Dendritic cell treated with granulocyte-macrophage colony-stimulating factor and Interleukin-4, amounts not matched to agents 40 ng/mL and 50 ng/mL, for 4 days (primary cell): ENCODE measurements around the gene CBX1.
A peak's percentile ranks its signal among the peaks of the same experiment; 100 is the strongest.
"Not testable (repeated sequence)": the region's sequence is repeated elsewhere in the genome, so short reads cannot be mapped to it uniquely, and the experiment has no call there.

Experiments used
- H3K27ac Mint-ChIP-seq: one replicate; pipeline ENCODE4 v1.8.0; 2022; ENCODE audit warnings: mild to moderate bottlenecking, mixed read lengths
- H3K27me3 Mint-ChIP-seq: one replicate; pipeline ENCODE4 v1.8.0; 2022; ENCODE audit warnings: mild to moderate bottlenecking, mixed read lengths
- H3K36me3 Mint-ChIP-seq: one replicate; pipeline ENCODE4 v1.8.0; 2022; ENCODE audit warnings: low read depth, mixed read lengths
- H3K4me1 Mint-ChIP-seq: one replicate; pipeline ENCODE4 v1.8.0; 2022; ENCODE audit warnings: low read depth, mixed read lengths
- H3K4me3 Mint-ChIP-seq: one replicate; pipeline ENCODE4 v1.8.0; 2022; ENCODE audit warnings: mild to moderate bottlenecking, moderate library complexity, mixed read lengths
- H3K9me3 Mint-ChIP-seq: one replicate; pipeline ENCODE4 v1.8.0; 2022; ENCODE audit warnings: mixed read lengths
- intact Hi-C: fragments of 100-400 bp; cut with micrococcal nuclease; formaldehyde crosslinking; loops from one replicate; pipeline ENCODE4 v1.15.0; 2022

CBX1 gene

GRCh38 chr17:48074322-48075081, 26.8 kb downstream of the CBX1 start:
- Mint-ChIP-seq H3K4me1 (no peaks in the 10 kb centered on the region), H3K27me3 (no peaks in the 10 kb centered on the region), H3K9me3 (no peaks in the 10 kb centered on the region), H3K27ac (no peak overlapping the region), H3K36me3 (peaks cover 74% of the 10 kb centered on the region), H3K4me3 (no peak overlapping the region)
- intact Hi-C loops = loop anchor here (1.0 kb wide), 1 partner anchor 48 kb away; no protein-coding TSS in a partner anchor

GRCh38 chr17:48073566-48074094, 27.6 kb downstream of the CBX1 start:
- peaks cover 82% of the 10 kb centered on the region for H3K36me3 Mint-ChIP-seq
- H3K9me3 Mint-ChIP-seq = not testable (repeated sequence)

GRCh38 chr17:48072811-48073210, 28.5 kb downstream of the CBX1 start:
- intact Hi-C loops = not testable (repeated sequence)

More at GRCh38 chr17:48073566-48074094, 27.6 kb downstream of the CBX1 start:
- not testable (repeated sequence) for H3K27me3 Mint-ChIP-seq, H3K4me3 Mint-ChIP-seq, H3K4me1 Mint-ChIP-seq, H3K27ac Mint-ChIP-seq
- intact Hi-C loops = loop anchor here (1.0 kb wide), 1 partner anchor 47 kb away; no protein-coding TSS in a partner anchor

GRCh38 chr17:48071654-48072053, 29.6 kb downstream of the CBX1 start:
- H3K9me3 Mint-ChIP-seq = no peaks in the 10 kb centered on the region
- H3K27me3 Mint-ChIP-seq = no peaks in the 10 kb centered on the region
- H3K27ac Mint-ChIP-seq = no peak overlapping the region
- no peaks in the 10 kb centered on the region for H3K4me1 Mint-ChIP-seq
- intact Hi-C loops = no loop called here
- H3K4me3 Mint-ChIP-seq = no peak overlapping the region
- peaks cover 92% of the 10 kb centered on the region for H3K36me3 Mint-ChIP-seq

More at GRCh38 chr17:48072811-48073210, 28.5 kb downstream of the CBX1 start:
- H3K9me3 Mint-ChIP-seq, H3K27ac Mint-ChIP-seq, H3K4me1 Mint-ChIP-seq, H3K27me3 Mint-ChIP-seq, H3K4me3 Mint-ChIP-seq: not testable (repeated sequence)
- H3K36me3 Mint-ChIP-seq = peaks cover 91% of the 10 kb centered on the region

- Mint-ChIP-seq H3K27ac (no peak overlapping the region), H3K9me3 (no peaks in the 10 kb centered on the region), H3K4me1 (no peaks in the 10 kb centered on the region), H3K4me3 (no peak overlapping the region), H3K36me3 (peaks cover 92% of the 10 kb centered on the region), H3K27me3 (no peaks in the 10 kb centered on the region)
- intact Hi-C loops = no loop called here
Observed at GRCh38 chr17:48070195-48070594, 31.1 kb downstream of the CBX1 start.

GRCh38 chr17:48068491-48068961, 32.8 kb downstream of the CBX1 start:
- intact Hi-C loops = no loop called here
- H3K27me3 Mint-ChIP-seq = no peaks in the 10 kb centered on the region
- peaks cover 92% of the 10 kb centered on the region for H3K36me3 Mint-ChIP-seq
- no peak overlapping the region for H3K27ac Mint-ChIP-seq
- no peaks in the 10 kb centered on the region for H3K4me1 Mint-ChIP-seq
- no peak overlapping the region for H3K4me3 Mint-ChIP-seq
- H3K9me3 Mint-ChIP-seq = no peaks in the 10 kb centered on the region

GRCh38 chr17:48067808-48068207, 33.5 kb downstream of the CBX1 start:
- H3K27me3 Mint-ChIP-seq, H3K9me3 Mint-ChIP-seq, H3K4me3 Mint-ChIP-seq, H3K4me1 Mint-ChIP-seq, intact Hi-C loops, H3K27ac Mint-ChIP-seq: not testable (repeated sequence)
- peaks cover 90% of the 10 kb centered on the region for H3K36me3 Mint-ChIP-seq

GRCh38 chr17:48067245-48067644, 34.0 kb downstream of the CBX1 start:
- Mint-ChIP-seq H3K27me3 (no peaks in the 10 kb centered on the region), H3K4me3 (no peak overlapping the region), H3K4me1 (no peaks in the 10 kb centered on the region), H3K36me3 (peaks cover 90% of the 10 kb centered on the region), H3K9me3 (no peaks in the 10 kb centered on the region), H3K27ac (no peak overlapping the region)
- intact Hi-C loops = no loop called here

- no peaks in the 10 kb centered on the region for H3K27me3 Mint-ChIP-seq
- H3K36me3 Mint-ChIP-seq = peaks cover 90% of the 10 kb centered on the region
- intact Hi-C loops = no loop called here
- no peaks in the 10 kb centered on the region for H3K9me3 Mint-ChIP-seq
- no peaks in the 10 kb centered on the region for H3K4me1 Mint-ChIP-seq
- no peak overlapping the region for H3K27ac Mint-ChIP-seq
- no peak overlapping the region for H3K4me3 Mint-ChIP-seq
Observed at GRCh38 chr17:48066656-48067055, 34.6 kb downstream of the CBX1 start.

GRCh38 chr17:48066192-48066591, 35.1 kb downstream of the CBX1 start:
- Mint-ChIP-seq H3K27ac (no peak overlapping the region), H3K36me3 (peaks cover 90% of the 10 kb centered on the region), H3K4me3 (no peak overlapping the region), H3K27me3 (no peaks in the 10 kb centered on the region), H3K4me1 (peaks cover 4% of the 10 kb centered on the region), H3K9me3 (no peaks in the 10 kb centered on the region)
- intact Hi-C loops = no loop called here

- H3K27ac Mint-ChIP-seq = no peak overlapping the region
- H3K4me3 Mint-ChIP-seq = no peak overlapping the region
- intact Hi-C loops = no loop called here
- H3K4me1 Mint-ChIP-seq = peaks cover 14% of the 10 kb centered on the region
- H3K36me3 Mint-ChIP-seq = peaks cover 93% of the 10 kb centered on the region
- no peaks in the 10 kb centered on the region for H3K27me3 Mint-ChIP-seq
- H3K9me3 Mint-ChIP-seq = no peaks in the 10 kb centered on the region
Observed at GRCh38 chr17:48064638-48065037, 36.6 kb downstream of the CBX1 start.

- Mint-ChIP-seq H3K36me3 (peaks cover 97% of the 10 kb centered on the region), H3K4me3 (no peak overlapping the region), H3K9me3 (no peaks in the 10 kb centered on the region), H3K27ac (no peak overlapping the region), H3K4me1 (peaks cover 29% of the 10 kb centered on the region), H3K27me3 (no peaks in the 10 kb centered on the region)
- intact Hi-C loops = no loop called here
Observed at GRCh38 chr17:48062273-48062672, 39.0 kb downstream of the CBX1 start.

- H3K4me3 Mint-ChIP-seq = no peak overlapping the region
- intact Hi-C loops = no loop called here
- peaks cover 98% of the 10 kb centered on the region for H3K36me3 Mint-ChIP-seq
- no peaks in the 10 kb centered on the region for H3K9me3 Mint-ChIP-seq
- no peak overlapping the region for H3K27ac Mint-ChIP-seq
- no peaks in the 10 kb centered on the region for H3K27me3 Mint-ChIP-seq
- peaks cover 49% of the 10 kb centered on the region for H3K4me1 Mint-ChIP-seq
Observed at GRCh38 chr17:48060249-48060648, 41.0 kb downstream of the CBX1 start.

- Mint-ChIP-seq H3K36me3 (peaks cover 98% of the 10 kb centered on the region), H3K4me1 (peaks cover 60% of the 10 kb centered on the region), H3K4me3 (no peak overlapping the region), H3K9me3 (no peaks in the 10 kb centered on the region), H3K27me3 (no peaks in the 10 kb centered on the region), H3K27ac (peak overlapping the region; percentile 63)
- intact Hi-C loops = no loop called here
Observed at GRCh38 chr17:48059125-48059668, 42.1 kb downstream of the CBX1 start.
